Stimulated activated CD4-positive, alpha-beta T cell treated with anti-CD3 and anti-CD28 coated beads, Interleukin-4, amount 100 ng/mL, for 48 hours (primary cell): ENCODE measurements around the gene COQ4.

Experiments
- DNase-seq, 2 donors: peaks; one replicate each; pipeline ENCODE4 v3.0.0-alpha.2; 2020; ENCODE audit warnings: low read depth in 2 of 2

The COQ4 gene

GRCh38 chr9:128372784-128373183, 50.1 kb downstream of the COQ4 start:
- no peak for DNase-seq

GRCh38 chr9:128374221-128374675, 51.6 kb downstream of the COQ4 start:
- DNase-seq = no peak

- DNase-seq = no peak
These were observed 53.2 kb downstream of the COQ4 start for GRCh38 chr9:128375865-128376264.

GRCh38 chr9:128382261-128382660, 59.6 kb downstream of the COQ4 start:
- no peak for DNase-seq

- DNase-seq = no peak
These were observed 60.5 kb downstream of the COQ4 start for GRCh38 chr9:128383007-128383753.
